Suprapubic skin (tissue), 4 donors: ENCODE results near the gene PCK2. TPM values are rescaled to one million over a fixed set of nuclear protein-coding genes. Genes with fewer than 3 reads are reported as not detected.

Source experiments
- DNase-seq, 2 donors: peaks; one replicate each; pipeline ENCODE4 v3.0.0-alpha.2; 2019; ENCODE audit warnings: low spot score in 2 of 2
- H3K27ac ChIP-seq: fragments of 200-600 bp; sonication (generic); one replicate; pipeline ENCODE4 v1.5.1; 2019
- H3K27me3 ChIP-seq: fragments of 200-600 bp; sonication (generic); one replicate; pipeline ENCODE4 v1.5.1; 2019
- H3K36me3 ChIP-seq: fragments of 200-600 bp; sonication (generic); one replicate; pipeline ENCODE4 v1.5.1; 2019
- H3K4me1 ChIP-seq: fragments of 200-600 bp; sonication (generic); one replicate; pipeline ENCODE4 v1.5.1; 2019
- H3K4me3 ChIP-seq: fragments of 200-600 bp; sonication (generic); one replicate; pipeline ENCODE4 v1.5.1; 2019; ENCODE audit warnings: mild to moderate bottlenecking
- H3K9me3 ChIP-seq: fragments of 200-600 bp; sonication (generic); one replicate; pipeline ENCODE4 v1.5.1; 2019
- EP300 ChIP-seq: sonication (generic); formaldehyde crosslinking; IDR thresholded peaks from one replicate; pipeline ENCODE4 v1.6.1; 2017; ENCODE audit warnings: antibody characterized with exemption
- POLR2A ChIP-seq, 2 donors: fragments of 450-650 bp; IDR thresholded peaks; one replicate each; pipeline ENCODE4 v1.6.1; 2017; ENCODE audit warnings: antibody characterized with exemption in 2 of 2, mild to moderate bottlenecking in 2 of 2, moderate library complexity in 2 of 2
- POLR2AphosphoS5 ChIP-seq, 3 donors: sonication (generic); formaldehyde crosslinking; IDR thresholded peaks; one replicate each; pipeline ENCODE4 v1.6.1; 2017; ENCODE audit warnings: antibody characterized with exemption in 3 of 3
- WGBS: methylation state at CpG from one replicate; pipeline ENCODE4 v1.1.5; 2018; 5-methylcytosine and 5-hydroxymethylcytosine counted together
- total RNA-seq, 4 donors: library from RNA; depleted of rRNA; stranded (reverse); fragments of >200 nt; gene quantifications; one replicate each; pipeline ENCODE4 v1.1.0, GENCODE V29; 2016
- TF ChIP-seq, protein P1 (sequence below), 2 donors: fragments of 200-600 bp in 1 of 2; fragments of 450-650 bp in 1 of 2; sonication (generic) in 1 of 2; IDR thresholded peaks; one replicate each; pipeline ENCODE4 v1.5.1; 2016 to 2019; ENCODE audit warnings: antibody characterized with exemption in 2 of 2, mild to moderate bottlenecking in 1 of 2, moderate library complexity in 1 of 2

Gene PCK2
- total RNA-seq, 4 donors from 2014 or later = 9.2 to 25.1 (median 14.4) TPM

DNA sequence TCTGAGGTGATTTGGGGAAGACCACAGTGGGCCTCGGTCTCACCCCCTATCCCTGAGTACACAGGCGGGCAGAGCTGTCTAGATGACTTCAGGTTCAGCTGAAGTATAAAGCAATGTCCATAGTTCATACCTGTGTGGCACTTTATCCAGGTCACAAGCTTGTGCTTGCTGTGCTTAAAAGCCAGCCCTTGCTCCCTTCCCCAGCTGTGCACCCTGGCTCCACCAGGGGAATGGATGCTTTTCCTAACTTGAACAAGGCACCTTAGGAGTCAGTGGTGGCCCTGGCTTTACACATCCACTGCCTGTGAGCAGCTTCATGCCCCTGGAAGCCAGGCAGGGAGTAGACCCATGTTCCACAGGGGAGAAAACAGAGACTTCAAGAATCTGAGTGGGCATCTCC lies 36.8 kb upstream of the PCK2 start:
- H3K27me3 ChIP-seq = no peaks in the 10 kb centered on the region
- no peak overlapping the region for H3K4me3 ChIP-seq
- H3K36me3 ChIP-seq = no peaks in the 10 kb centered on the region
- DNase-seq = no peak
- no peak overlapping the region for H3K27ac ChIP-seq
- TF ChIP-seq EP300 = no peak
- TF ChIP-seq POLR2A (IDR thresholded peaks at IDR 0.05) = no peak
- no peak for TF ChIP-seq POLR2AphosphoS5 (IDR thresholded peaks at IDR 0.05)
- TF ChIP-seq, protein P1, sequence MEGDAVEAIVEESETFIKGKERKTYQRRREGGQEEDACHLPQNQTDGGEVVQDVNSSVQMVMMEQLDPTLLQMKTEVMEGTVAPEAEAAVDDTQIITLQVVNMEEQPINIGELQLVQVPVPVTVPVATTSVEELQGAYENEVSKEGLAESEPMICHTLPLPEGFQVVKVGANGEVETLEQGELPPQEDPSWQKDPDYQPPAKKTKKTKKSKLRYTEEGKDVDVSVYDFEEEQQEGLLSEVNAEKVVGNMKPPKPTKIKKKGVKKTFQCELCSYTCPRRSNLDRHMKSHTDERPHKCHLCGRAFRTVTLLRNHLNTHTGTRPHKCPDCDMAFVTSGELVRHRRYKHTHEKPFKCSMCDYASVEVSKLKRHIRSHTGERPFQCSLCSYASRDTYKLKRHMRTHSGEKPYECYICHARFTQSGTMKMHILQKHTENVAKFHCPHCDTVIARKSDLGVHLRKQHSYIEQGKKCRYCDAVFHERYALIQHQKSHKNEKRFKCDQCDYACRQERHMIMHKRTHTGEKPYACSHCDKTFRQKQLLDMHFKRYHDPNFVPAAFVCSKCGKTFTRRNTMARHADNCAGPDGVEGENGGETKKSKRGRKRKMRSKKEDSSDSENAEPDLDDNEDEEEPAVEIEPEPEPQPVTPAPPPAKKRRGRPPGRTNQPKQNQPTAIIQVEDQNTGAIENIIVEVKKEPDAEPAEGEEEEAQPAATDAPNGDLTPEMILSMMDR (IDR thresholded peaks at IDR 0.05) = no peak
- 100% methylated on average over 2 of the region's 2 CpGs for WGBS
- peaks cover 8% of the 10 kb centered on the region for H3K4me1 ChIP-seq
- no peaks in the 10 kb centered on the region for H3K9me3 ChIP-seq

DNA sequence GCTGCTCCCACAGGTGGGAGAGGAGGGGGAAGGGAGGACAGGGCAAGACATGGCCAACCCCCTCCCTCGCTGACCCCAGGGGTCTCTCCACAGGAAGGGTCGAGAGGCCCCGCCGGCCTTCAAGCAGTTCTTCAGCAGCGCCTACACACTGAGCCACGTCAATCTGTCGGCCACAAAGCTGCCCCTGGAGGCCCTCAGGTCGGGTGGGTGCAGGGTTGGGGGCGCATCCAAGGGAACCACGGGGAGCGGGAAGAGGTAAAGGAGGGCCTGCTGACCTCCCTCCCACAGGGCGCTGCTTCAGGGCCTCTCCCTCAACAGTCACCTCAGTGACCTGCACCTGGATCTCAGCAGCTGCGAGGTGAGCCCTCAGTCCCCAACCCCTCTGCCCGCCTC lies 36.2 kb upstream of the PCK2 start:
- 70% methylated on average over 10 of the region's 14 CpGs for WGBS
- H3K4me3 ChIP-seq = no peak overlapping the region
- H3K27ac ChIP-seq = no peak overlapping the region
- H3K4me1 ChIP-seq = peaks cover 2% of the 10 kb centered on the region
- no peaks in the 10 kb centered on the region for H3K27me3 ChIP-seq
- no peak for DNase-seq
- no peaks in the 10 kb centered on the region for H3K9me3 ChIP-seq
- TF ChIP-seq POLR2A (IDR thresholded peaks at IDR 0.05) = no peak
- TF ChIP-seq EP300 = no peak
- no peak for TF ChIP-seq POLR2AphosphoS5 (IDR thresholded peaks at IDR 0.05)
- TF ChIP-seq, protein P1 (IDR thresholded peaks at IDR 0.05) = no peak
- no peaks in the 10 kb centered on the region for H3K36me3 ChIP-seq

DNA sequence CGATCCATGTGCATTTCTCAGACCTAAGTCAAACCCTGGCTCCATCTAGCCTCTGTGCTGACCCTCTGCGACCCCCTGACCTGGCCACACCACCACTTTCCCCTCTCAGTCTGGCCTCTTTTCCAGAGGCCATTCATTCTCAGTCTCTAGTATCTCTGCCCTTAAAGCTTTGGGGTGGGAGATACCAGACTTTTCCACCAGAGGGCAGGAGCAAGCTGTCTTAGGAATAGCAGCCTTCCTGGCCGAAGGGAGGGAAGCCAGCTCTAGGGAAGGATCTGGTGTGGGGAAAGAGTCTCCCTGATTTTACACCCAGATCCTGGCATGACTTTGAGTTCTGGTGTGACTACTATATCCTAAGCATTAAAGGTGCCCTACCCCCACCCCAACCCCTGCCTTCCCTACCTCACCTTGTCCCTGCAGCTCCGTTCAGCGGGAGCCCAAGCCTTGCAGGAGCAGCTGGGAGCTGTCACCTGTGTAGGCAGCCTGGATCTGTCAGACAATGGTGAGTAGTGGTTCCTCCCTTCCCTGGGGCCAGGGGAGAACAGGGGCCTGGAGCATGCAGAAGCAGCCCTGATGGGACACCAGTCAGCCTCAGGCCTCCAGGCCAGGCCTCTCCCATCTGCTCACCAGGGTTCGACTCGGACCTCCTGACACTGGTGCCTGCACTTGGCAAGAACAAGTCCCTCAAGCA lies 35.7 kb upstream of the PCK2 start:
- no peaks in the 10 kb centered on the region for H3K9me3 ChIP-seq

DNA sequence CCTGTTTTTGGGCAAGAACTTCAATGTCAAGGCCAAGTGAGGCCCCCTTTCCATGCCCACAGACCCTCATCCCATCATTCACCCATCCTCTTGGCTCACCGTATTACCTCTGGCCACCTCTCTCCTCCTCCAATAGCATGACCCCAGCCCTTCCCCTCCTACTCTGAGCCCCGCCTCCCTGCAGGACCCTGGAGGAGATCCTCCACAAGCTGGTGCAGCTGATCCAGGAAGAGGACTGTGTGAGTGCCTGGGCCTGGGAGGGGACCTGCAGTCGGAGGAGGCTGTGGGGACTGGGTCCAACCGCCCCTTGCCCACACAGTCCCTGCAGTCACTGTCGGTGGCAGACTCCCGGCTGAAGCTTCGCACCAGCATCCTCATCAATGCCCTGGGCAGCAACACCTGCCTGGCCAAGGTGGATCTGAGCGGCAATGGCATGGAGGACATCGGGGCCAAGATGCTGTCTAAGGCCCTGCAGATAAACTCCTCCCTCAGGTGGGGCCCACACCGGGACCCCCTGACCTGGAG lies 35.1 kb upstream of the PCK2 start:
- 89% methylated on average over 9 of the region's 10 CpGs for WGBS
- Histone ChIP-seq H3K27ac (no peak overlapping the region), H3K27me3 (no peaks in the 10 kb centered on the region), H3K4me3 (no peak overlapping the region), H3K4me1 (no peaks in the 10 kb centered on the region), H3K9me3 (no peaks in the 10 kb centered on the region), H3K36me3 (no peaks in the 10 kb centered on the region)
- TF ChIP-seq, protein P1 (IDR thresholded peaks at IDR 0.05) = no peak
- TF ChIP-seq POLR2A (IDR thresholded peaks at IDR 0.05) (no peak), POLR2AphosphoS5 (IDR thresholded peaks at IDR 0.05) (no peak), EP300 (no peak)
- no peak for DNase-seq

More for the DNA sequence above, 35.7 kb upstream of the PCK2 start:
- H3K36me3 ChIP-seq = no peaks in the 10 kb centered on the region
- no peak for TF ChIP-seq EP300
- TF ChIP-seq, protein P1 (IDR thresholded peaks at IDR 0.05) = peak; percentile 87 to 91
- no peak overlapping the region for H3K27ac ChIP-seq
- no peaks in the 10 kb centered on the region for H3K4me1 ChIP-seq
- DNase-seq = no peak
- H3K4me3 ChIP-seq = no peak overlapping the region
- WGBS = 57% methylated on average over 7 of the region's 7 CpGs
- no peaks in the 10 kb centered on the region for H3K27me3 ChIP-seq

DNA sequence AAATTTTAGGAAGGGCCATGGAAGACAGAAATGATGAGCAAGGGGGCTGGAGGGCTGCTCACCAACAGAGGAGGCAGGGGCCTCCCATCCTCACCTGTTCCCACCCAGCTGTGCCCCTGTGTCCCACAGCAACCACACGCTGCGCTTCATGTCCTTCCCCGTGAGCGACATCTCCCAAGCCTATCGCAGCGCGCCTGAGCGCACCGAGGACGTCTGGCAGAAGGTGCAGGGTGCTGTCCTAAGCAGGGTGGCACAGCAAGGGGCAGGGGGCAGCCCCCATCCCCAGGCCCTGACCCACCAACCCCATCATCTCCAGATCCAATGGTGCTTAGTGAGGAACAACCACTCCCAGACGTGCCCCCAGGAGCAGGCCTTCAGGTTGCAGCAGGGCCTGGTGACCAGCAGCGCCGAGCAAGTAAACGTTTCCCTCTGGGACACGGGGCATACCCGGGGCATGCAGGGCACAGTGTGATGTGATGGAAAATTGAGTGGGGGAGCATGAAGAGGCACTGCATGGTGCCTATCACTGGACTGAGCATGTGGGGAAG lies 34.2 kb upstream of the PCK2 start:
- no peaks in the 10 kb centered on the region for H3K9me3 ChIP-seq
- H3K36me3 ChIP-seq = no peaks in the 10 kb centered on the region
- TF ChIP-seq POLR2AphosphoS5 (IDR thresholded peaks at IDR 0.05) = no peak
- DNase-seq = no peak
- H3K4me1 ChIP-seq = no peaks in the 10 kb centered on the region
- no peak overlapping the region for H3K27ac ChIP-seq
- WGBS = 82% methylated on average over 16 of the region's 16 CpGs
- no peak overlapping the region for H3K4me3 ChIP-seq
- H3K27me3 ChIP-seq = no peaks in the 10 kb centered on the region
